H1 (cell line): ENCODE results near the gene CACNA2D3. TPM values are rescaled to one million over a fixed set of nuclear protein-coding genes. Genes with fewer than 3 reads are reported as not detected.
A peak's percentile ranks its signal among the peaks of the same experiment; 100 is the strongest.

Experiments used
- CTCF ChIA-PET: fragments of 300-600 bp; sonication (Branson Sonifier 250); formaldehyde crosslinking; loops from one replicate; lab custom pipeline; 2021; ENCODE audit not compliant: partially characterized antibody; lab: Charles Lee
- POLR2A ChIA-PET: fragments of 300-600 bp; sonication (Branson Sonifier 250); formaldehyde crosslinking; loops from one replicate; lab custom pipeline; 2021; ENCODE audit warnings: inconsistent platforms; ENCODE audit not compliant: partially characterized antibody; lab: Charles Lee
- DNase-seq, 2 experiments: peaks; one replicate each; pipeline versions ENCODE4 v3.0.0 to v3.0.0-alpha.2; 2010 to 2022; ENCODE audit warnings: low spot score in 2 of 2, low read depth in 1 of 2, mixed read lengths in 1 of 2
- FAIRE-seq: peaks from 2 replicates; lab custom pipeline; 2011; peaks lifted over from hg19 to GRCh38; lab: Jason Lieb, UNC
- H2AFZ ChIP-seq: 2 replicates; pipeline ENCODE4 v1.8.1; 2012; ENCODE audit warnings: low read length, inconsistent platforms
- H2AK5ac ChIP-seq: 2 replicates; pipeline ENCODE4 v1.6.1; 2013; ENCODE audit warnings: low read depth, low read length
- H2BK120ac ChIP-seq: replicated peaks from 2 replicates; pipeline ENCODE3; 2013; ENCODE audit warnings: low read depth, low read length, inconsistent platforms
- H2BK12ac ChIP-seq: 2 replicates; pipeline ENCODE4 v1.6.1; 2013; ENCODE audit warnings: low read depth, low read length
- H2BK15ac ChIP-seq: 2 replicates; pipeline ENCODE4 v1.6.1; 2013; ENCODE audit warnings: low read length
- H2BK20ac ChIP-seq: 2 replicates; pipeline ENCODE4 v1.6.1; 2013; ENCODE audit warnings: low read length
- H2BK5ac ChIP-seq: 2 replicates; pipeline ENCODE4 v1.6.1; 2013; ENCODE audit warnings: low read depth, low read length
- H3K14ac ChIP-seq: 2 replicates; pipeline ENCODE4 v1.6.1; 2013; ENCODE audit warnings: inconsistent platforms; ENCODE audit not compliant: insufficient read length
- H3K18ac ChIP-seq: 2 replicates; pipeline ENCODE4 v1.6.1; 2013; ENCODE audit warnings: low read length; ENCODE audit errors: extremely low read depth
- H3K23ac ChIP-seq: 2 replicates; pipeline ENCODE4 v1.6.1; 2013; ENCODE audit warnings: inconsistent platforms; ENCODE audit not compliant: insufficient read length
- H3K23me2 ChIP-seq: 2 replicates; pipeline ENCODE4 v1.6.1; 2013; ENCODE audit warnings: low read depth, low read length
- H3K27ac ChIP-seq: 2 replicates; pipeline ENCODE4 v1.6.1; 2011; ENCODE audit warnings: low read depth, low read length, inconsistent platforms
- H3K27me3 ChIP-seq, 4 experiments: replicated peaks in 1 of 4; 1 replicate in 1 of 4; 2 replicates in 3 of 4; pipeline versions ENCODE4 v1.6.1 to v1.8.1; 2011 to 2013; ENCODE audit warnings: low read length in 3 of 4, mild to moderate bottlenecking in 3 of 4, inconsistent platforms in 2 of 4, mixed read lengths in 2 of 4, moderate library complexity in 1 of 4; ENCODE audit not compliant: control insufficient read depth in 3 of 4, insufficient read depth in 3 of 4; ENCODE audit errors: extremely low read depth in 1 of 4
- H3K36me3 ChIP-seq, 4 experiments: 2 replicates each; pipeline versions ENCODE4 v1.6.1 to v1.8.1; 2011 to 2013; ENCODE audit warnings: mild to moderate bottlenecking in 4 of 4, low read length in 3 of 4, moderate library complexity in 2 of 4, control low read depth in 1 of 4, inconsistent platforms in 1 of 4; ENCODE audit not compliant: insufficient read depth in 4 of 4, control insufficient read depth in 2 of 4
- H3K4ac ChIP-seq: replicated peaks from 2 replicates; pipeline ENCODE3; 2013; ENCODE audit warnings: low read length, low read depth, mixed read lengths, inconsistent platforms; ENCODE audit not compliant: insufficient read length
- H3K4me1 ChIP-seq, 4 experiments: replicated peaks in 1 of 4; 1 replicate in 1 of 4; 2 replicates in 3 of 4; pipeline versions ENCODE4 v1.6.1 to v1.8.1; 2011 to 2013; ENCODE audit warnings: low read length in 3 of 4, inconsistent platforms in 2 of 4, mixed read lengths in 1 of 4; ENCODE audit not compliant: insufficient read depth in 4 of 4, control insufficient read depth in 3 of 4
- H3K4me2 ChIP-seq, 2 experiments: 2 replicates each; pipeline versions ENCODE4 v1.6.1 to v1.8.1; 2011 to 2013; ENCODE audit warnings: low read depth in 2 of 2, low read length in 2 of 2, control low read depth in 1 of 2, inconsistent platforms in 1 of 2, mild to moderate bottlenecking in 1 of 2; ENCODE audit not compliant: insufficient read depth in 1 of 2
- H3K4me3 ChIP-seq, 4 experiments: fragments of 200-600, 300-600 bp in 1 of 4; sonication (generic), shearing (Covaris generic), sonication (Bioruptor Twin) in 1 of 4; 2 replicates each; pipeline versions ENCODE4 v1.5.1 to v1.8.1; 2011 to 2016; ENCODE audit warnings: low read length in 4 of 4, low read depth in 3 of 4, control low read depth in 2 of 4, inconsistent platforms in 2 of 4, mild to moderate bottlenecking in 2 of 4, mixed read lengths in 1 of 4, moderate library complexity in 1 of 4; ENCODE audit not compliant: insufficient read depth in 2 of 4; ENCODE audit errors: extremely low read depth in 1 of 4
- H3K56ac ChIP-seq: replicated peaks from 2 replicates; pipeline ENCODE3; 2013; ENCODE audit warnings: low read depth, mild to moderate bottlenecking, mixed read lengths, low read length, inconsistent platforms; ENCODE audit not compliant: insufficient read length
- H3K79me1 ChIP-seq: 2 replicates; pipeline ENCODE4 v1.6.1; 2013; ENCODE audit warnings: low read depth, low read length, control low read depth
- H3K79me2 ChIP-seq, 2 experiments: 2 replicates each; pipeline versions ENCODE4 v1.6.1 to v1.8.1; 2012 to 2013; ENCODE audit warnings: low read length in 2 of 2, mild to moderate bottlenecking in 2 of 2, inconsistent platforms in 1 of 2; ENCODE audit not compliant: insufficient read depth in 2 of 2, control insufficient read depth in 1 of 2
- H3K9ac ChIP-seq, 4 experiments: replicated peaks in 1 of 4; 1 replicate in 1 of 4; 2 replicates in 3 of 4; pipeline versions ENCODE4 v1.6.1 to v1.8.1; 2011 to 2013; ENCODE audit warnings: low read depth in 3 of 4, low read length in 3 of 4, control low read depth in 2 of 4, mild to moderate bottlenecking in 2 of 4, moderate library complexity in 2 of 4, inconsistent platforms in 1 of 4; ENCODE audit errors: extremely low read depth in 1 of 4
- H3K9me3 ChIP-seq, 2 experiments: 2 replicates each; pipeline versions ENCODE4 v1.6.1 to v1.8.1; 2012 to 2013; ENCODE audit warnings: mild to moderate bottlenecking in 2 of 2, moderate library complexity in 2 of 2, control low read depth in 1 of 2, inconsistent platforms in 1 of 2, low read depth in 1 of 2, low read length in 1 of 2, mixed read lengths in 1 of 2; ENCODE audit not compliant: insufficient read depth in 2 of 2
- H4K20me1 ChIP-seq, 2 experiments: replicated peaks in 1 of 2; 2 replicates each; pipeline versions ENCODE3 to v1.8.1; 2011 to 2013; ENCODE audit warnings: inconsistent platforms in 2 of 2, low read length in 2 of 2, mild to moderate bottlenecking in 1 of 2; ENCODE audit not compliant: insufficient read depth in 2 of 2, control insufficient read depth in 1 of 2
- H4K5ac ChIP-seq: 2 replicates; pipeline ENCODE4 v1.6.1; 2013; ENCODE audit warnings: low read length, low read depth, mixed read lengths, inconsistent platforms; ENCODE audit not compliant: insufficient read length
- H4K8ac ChIP-seq: 2 replicates; pipeline ENCODE4 v1.8.0; 2013; ENCODE audit warnings: mild to moderate bottlenecking, moderate library complexity, low read length, inconsistent platforms; ENCODE audit not compliant: insufficient read depth; ENCODE audit errors: extremely low read depth
- H4K91ac ChIP-seq: replicated peaks from 2 replicates; pipeline ENCODE3; 2013; ENCODE audit warnings: low read length, mixed read lengths, inconsistent platforms; ENCODE audit not compliant: insufficient read length
- E2F6 ChIP-seq: IDR thresholded peaks from 2 replicates; pipeline ENCODE4 v1.6.1; 2012; ENCODE audit warnings: inconsistent platforms
- HDAC2 ChIP-seq, 2 experiments: fragments of 300-600 bp in 1 of 2; sonication (generic) in 1 of 2; IDR thresholded peaks; 2 replicates each; pipeline ENCODE4 v1.6.1; 2011 to 2012; ENCODE audit warnings: low read depth in 2 of 2, low read length in 2 of 2, mild to moderate bottlenecking in 2 of 2, moderate library complexity in 2 of 2, borderline replicate concordance in 1 of 2, inconsistent platforms in 1 of 2
- WGBS, 2 experiments: shearing (Covaris generic) in 1 of 2; methylation state at CpG; one replicate each; pipeline versions ENCODE4 v1.1.6 to v1.1.7; 2013 to 2015; ENCODE audit warnings: low lambda C conversion rate in 2 of 2, mixed read lengths in 2 of 2, inconsistent platforms in 1 of 2, low coverage in 1 of 2, missing lambda C conversion rate in 1 of 2; ENCODE audit not compliant: insufficient replicate concordance in 2 of 2, insufficient coverage in 1 of 2, insufficient read length in 1 of 2; ENCODE audit errors: extremely low coverage in 1 of 2, missing lambda C conversion rate in 1 of 2; 5-methylcytosine and 5-hydroxymethylcytosine counted together
- polyA plus RNA-seq, 7 experiments: library from polyadenylated mRNA; depleted of rRNA in 3 of 7; stranded (reverse) in 5 of 7; unstranded in 2 of 7; fragments of >200 nt in 5 of 7; fragments of 200-250 nt in 2 of 7; gene quantifications; 1 replicate in 5 of 7; 2 replicates in 1 of 7; 4 replicates in 1 of 7; pipeline versions ENCODE4 v1.2.1 to v1.2.3, GENCODE V29; 2011 to 2013; ENCODE audit warnings: missing spikeins in 2 of 7, mixed read lengths in 2 of 7
- total RNA-seq: library from RNA; stranded (reverse); fragmentation: NEBNext Ultra II Directional; extraction: Animal tissue kit (Norgen Biotek cat#: 25700); gene quantifications from 2 replicates; pipeline ENCODE4 v1.2.1, GENCODE V29; 2021
- TF ChIP-seq, protein P1 (sequence below), 3 experiments: IDR thresholded peaks; 1 replicate in 2 of 3; 2 replicates in 1 of 3; pipeline versions ENCODE4 v1.5.1 to v1.6.1; 2011; ENCODE audit warnings: low read length in 3 of 3, mild to moderate bottlenecking in 3 of 3, inconsistent platforms in 2 of 3, low read depth in 1 of 3, moderate library complexity in 1 of 3; ENCODE audit not compliant: insufficient read depth in 1 of 3; ENCODE audit errors: control extremely low read depth in 1 of 3

Gene CACNA2D3
- total and polyA plus RNA-seq, 2 of the 8 experiments (the other 6 are each of a cell fraction or from before 2014, with no cell fraction given) = 1.5 to 1.8 TPM

- Histone ChIP-seq H3K23me2 (no peaks in the 10 kb centered on the region), H3K27ac (no peak overlapping the region), H4K8ac (no peak overlapping the region), H2AK5ac (no peak overlapping the region), H4K20me1 (no peaks in the 10 kb centered on the region), H2BK15ac (no peak overlapping the region), H3K79me2 (no peaks in the 10 kb centered on the region), H3K9ac (no peak overlapping the region), H3K27me3 (no peaks in the 10 kb centered on the region), H3K4ac (no peak overlapping the region), H3K4me3 (no peak overlapping the region), H3K4me1 (peaks cover 0 to 7% (median 5%) of the 10 kb centered on the region in 4 experiments; a peak in 3 of 7 replicates), H3K36me3 (no peaks in the 10 kb centered on the region), H4K5ac (no peak overlapping the region), H3K9me3 (no peaks in the 10 kb centered on the region), H2BK5ac (no peak overlapping the region), H2BK12ac (no peak overlapping the region), H3K18ac (no peak overlapping the region), H3K23ac (no peak overlapping the region), H3K14ac (no peak overlapping the region), H3K79me1 (no peaks in the 10 kb centered on the region), H2AFZ (no peak overlapping the region), H2BK20ac (no peak overlapping the region), H3K56ac (no peak overlapping the region), H3K4me2 (no peak overlapping the region), H2BK120ac (no peak overlapping the region), H4K91ac (no peak overlapping the region)
- DNase-seq (peak in 1 of 2 experiments; percentile 43), FAIRE-seq (no peak)
- no peak for TF ChIP-seq HDAC2 (IDR thresholded peaks at IDR 0.05; ENCODE audit: borderline replicate concordance in 1 of 2, low read depth in 2 of 2, low read length in 2 of 2)
- TF ChIP-seq E2F6 = no peak
- TF ChIP-seq, protein P1, sequence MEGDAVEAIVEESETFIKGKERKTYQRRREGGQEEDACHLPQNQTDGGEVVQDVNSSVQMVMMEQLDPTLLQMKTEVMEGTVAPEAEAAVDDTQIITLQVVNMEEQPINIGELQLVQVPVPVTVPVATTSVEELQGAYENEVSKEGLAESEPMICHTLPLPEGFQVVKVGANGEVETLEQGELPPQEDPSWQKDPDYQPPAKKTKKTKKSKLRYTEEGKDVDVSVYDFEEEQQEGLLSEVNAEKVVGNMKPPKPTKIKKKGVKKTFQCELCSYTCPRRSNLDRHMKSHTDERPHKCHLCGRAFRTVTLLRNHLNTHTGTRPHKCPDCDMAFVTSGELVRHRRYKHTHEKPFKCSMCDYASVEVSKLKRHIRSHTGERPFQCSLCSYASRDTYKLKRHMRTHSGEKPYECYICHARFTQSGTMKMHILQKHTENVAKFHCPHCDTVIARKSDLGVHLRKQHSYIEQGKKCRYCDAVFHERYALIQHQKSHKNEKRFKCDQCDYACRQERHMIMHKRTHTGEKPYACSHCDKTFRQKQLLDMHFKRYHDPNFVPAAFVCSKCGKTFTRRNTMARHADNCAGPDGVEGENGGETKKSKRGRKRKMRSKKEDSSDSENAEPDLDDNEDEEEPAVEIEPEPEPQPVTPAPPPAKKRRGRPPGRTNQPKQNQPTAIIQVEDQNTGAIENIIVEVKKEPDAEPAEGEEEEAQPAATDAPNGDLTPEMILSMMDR (IDR thresholded peaks at IDR 0.05; ENCODE audit: control extremely low read depth in 1 of 3, insufficient read depth in 1 of 3, low read depth in 1 of 3, low read length in 3 of 3) = no peak
- POLR2A ChIA-PET = interaction anchor here (1.4 kb wide), 1 partner anchor 12 kb away, joined by 3 read pairs; no protein-coding TSS in a partner anchor
- CTCF ChIA-PET = interaction anchor here (0.7 to 1.4 kb wide), 3 partner anchors 9 to 869 kb away, joined by 3 to 6 read pairs (median 6); no protein-coding TSS in a partner anchor
- 88% methylated on average over 2 of the region's 2 CpGs; no CpG with 5 or more reads in 1 of the 2 experiments for WGBS, 2 experiments
Observed at GRCh38 chr3:54771050-54771449, 648.7 kb downstream of the CACNA2D3 start.
